Stimulated activated CD4-positive, alpha-beta T cell treated with anti-CD3 and anti-CD28 coated beads, Interleukin-1b, Interleukin-23, amount 100 ng/mL, for 4 hours (primary cell): ENCODE measurements around the gene GPR142.

Experiments
- DNase-seq, 2 donors: peaks; one replicate each; pipeline ENCODE4 v3.0.0-alpha.2; 2020; ENCODE audit warnings: low read depth in 2 of 2

GPR142 gene

GRCh38 chr17:74369665-74370490 is 2.6 kb downstream of the GPR142 start:
- no peak for DNase-seq

GRCh38 chr17:74371653-74372147 is 4.4 kb downstream of the GPR142 start:
- no peak for DNase-seq

GRCh38 chr17:74372426-74372825 is 5.1 kb downstream of the GPR142 start:
- no peak for DNase-seq

- DNase-seq, result no peak
These were observed 6.7 kb downstream of the GPR142 start for GRCh38 chr17:74373838-74374606.

GRCh38 chr17:74374858-74375257 is 7.6 kb downstream of the GPR142 start:
- no peak for DNase-seq

GRCh38 chr17:74379495-74380085 is 12.3 kb downstream of the GPR142 start:
- DNase-seq, result peak; percentile 92 to 94

GRCh38 chr17:74380086-74380958 is 13.0 kb downstream of the GPR142 start:
- no peak for DNase-seq

GRCh38 chr17:74380959-74381808 is 13.9 kb downstream of the GPR142 start:
- no peak for DNase-seq

- no peak for DNase-seq
These were observed 15.8 kb downstream of the GPR142 start for GRCh38 chr17:74383141-74383540.

GRCh38 chr17:74385201-74385600 is 17.9 kb downstream of the GPR142 start:
- DNase-seq, result no peak

GRCh38 chr17:74386386-74386785 is 19.1 kb downstream of the GPR142 start:
- DNase-seq, result no peak

GRCh38 chr17:74387365-74388218 is 20.3 kb downstream of the GPR142 start:
- DNase-seq, result no peak

- no peak for DNase-seq
These were observed 21.9 kb downstream of the GPR142 start for GRCh38 chr17:74389084-74389753.

- DNase-seq, result no peak
These were observed 22.8 kb downstream of the GPR142 start for GRCh38 chr17:74389937-74390679.

GRCh38 chr17:74390680-74391653 is 23.7 kb downstream of the GPR142 start:
- no peak for DNase-seq

- DNase-seq, result no peak
These were observed 24.5 kb downstream of the GPR142 start for GRCh38 chr17:74391771-74392170.

GRCh38 chr17:74392848-74393247 is 25.5 kb downstream of the GPR142 start:
- no peak for DNase-seq
